T-helper 22 cell (primary cell): ENCODE data around the gene CFAP54.
"Not testable (repeated sequence)": the region's sequence is repeated elsewhere in the genome, so short reads cannot be mapped to it uniquely, and the experiment has no call there.

Experiments
- DNase-seq: peaks from one replicate; pipeline ENCODE4 v3.0.0-alpha.2; 2020; ENCODE audit warnings: low read depth

CFAP54 gene

DNA sequence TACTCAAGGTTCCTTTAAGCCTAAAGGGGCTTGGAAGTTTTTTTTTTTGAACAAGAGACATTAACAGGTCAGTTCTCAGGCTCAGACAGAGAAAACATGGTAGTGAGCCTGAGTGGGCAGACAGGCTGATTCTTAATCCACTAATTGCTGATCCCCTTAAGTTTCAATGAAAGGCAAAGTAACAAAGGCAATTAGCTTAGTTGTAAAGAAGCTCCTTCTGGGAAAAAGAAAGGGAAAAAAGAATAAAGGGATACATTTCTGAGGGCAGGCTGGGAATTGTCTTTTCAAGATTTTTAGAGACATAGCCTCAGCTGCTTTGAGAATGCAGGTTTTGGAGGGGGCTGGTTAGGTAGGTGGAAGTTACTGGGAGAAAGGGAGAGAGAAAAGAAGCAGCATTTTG, 133.8 kb downstream of the CFAP54 start:
- DNase-seq: no peak

DNA sequence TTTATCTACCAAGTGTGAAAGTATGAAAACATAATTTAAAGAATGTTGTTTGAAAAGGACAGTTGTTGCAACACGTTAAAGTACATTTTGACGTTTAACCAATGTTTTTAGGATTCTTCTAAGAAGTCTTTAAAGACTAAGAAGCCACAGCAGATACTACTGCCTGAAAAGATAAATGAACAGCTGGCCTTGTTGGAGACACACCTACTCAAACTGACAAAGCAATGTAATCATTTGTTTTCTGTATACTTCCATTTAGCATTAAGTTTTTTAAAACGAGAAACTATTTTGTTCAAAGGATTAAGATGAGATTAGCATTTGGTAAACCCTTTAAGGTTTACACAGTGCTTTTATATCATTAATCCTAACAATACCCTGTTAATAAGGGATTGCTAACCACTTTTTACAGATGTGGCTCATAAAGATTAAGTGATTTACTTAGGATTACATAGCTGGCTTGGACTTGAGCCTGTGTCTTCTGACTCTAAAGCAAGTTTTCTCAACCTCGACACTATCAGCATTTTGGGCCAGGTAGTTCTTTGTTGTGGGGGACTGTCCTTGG, 134.4 kb downstream of the CFAP54 start:
- no peak for DNase-seq

DNA sequence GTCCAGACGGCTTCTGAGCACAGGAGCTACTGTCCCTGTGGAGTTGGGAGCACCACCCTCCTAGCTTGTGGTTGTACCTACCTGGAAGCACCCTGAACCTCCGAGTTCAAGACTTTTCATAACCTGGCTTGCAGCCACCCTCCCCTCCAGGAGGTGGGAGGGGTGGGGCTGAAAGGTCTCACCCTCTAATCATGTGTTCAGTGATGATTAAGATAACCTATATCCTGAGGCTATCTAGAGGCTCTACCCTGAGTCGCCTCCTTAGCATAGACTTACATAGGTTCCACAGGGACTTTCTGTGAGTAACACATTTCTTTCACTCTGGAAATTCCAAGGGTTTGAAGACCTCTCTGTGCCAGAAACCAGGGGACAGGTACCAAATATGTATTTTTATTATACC, 146.5 kb downstream of the CFAP54 start:
- DNase-seq: no peak

DNA sequence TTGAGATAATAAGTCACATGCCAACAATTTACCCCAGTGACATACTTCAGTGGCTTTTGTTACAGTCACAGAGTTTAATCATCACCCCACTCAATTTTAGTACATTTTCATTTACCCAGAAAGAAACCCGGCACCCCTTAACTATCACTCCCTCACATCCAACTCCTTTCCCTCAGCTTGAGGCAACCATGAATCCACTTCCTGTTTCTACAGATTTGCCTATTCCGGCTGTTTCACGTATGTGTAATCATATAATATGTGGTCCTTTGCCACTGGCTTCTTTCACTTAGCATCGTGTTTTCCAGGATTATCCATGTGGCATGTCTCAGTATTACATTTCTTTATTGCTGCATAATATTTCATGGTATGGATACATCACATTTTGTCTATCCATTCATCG, 147.5 kb downstream of the CFAP54 start:
- no peak for DNase-seq

DNA sequence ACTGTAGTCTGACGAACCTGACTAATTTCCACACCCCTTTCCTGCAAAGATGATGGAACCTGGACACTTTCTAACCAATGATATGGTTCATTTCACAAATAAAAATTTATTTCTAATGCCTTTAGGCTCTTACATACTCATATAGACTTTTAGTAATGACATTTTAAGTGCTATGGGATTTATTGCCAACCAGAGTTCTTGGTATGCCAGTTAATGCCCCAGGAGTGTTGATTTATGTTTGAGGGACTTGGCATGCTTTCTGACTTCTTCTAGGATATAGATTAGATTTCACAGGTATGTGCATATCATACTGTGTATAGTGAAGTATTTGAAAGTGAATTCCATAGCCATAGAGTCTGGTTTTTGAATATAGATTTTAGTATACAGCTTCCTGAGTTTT, 159.5 kb downstream of the CFAP54 start:
- no peak for DNase-seq

DNA sequence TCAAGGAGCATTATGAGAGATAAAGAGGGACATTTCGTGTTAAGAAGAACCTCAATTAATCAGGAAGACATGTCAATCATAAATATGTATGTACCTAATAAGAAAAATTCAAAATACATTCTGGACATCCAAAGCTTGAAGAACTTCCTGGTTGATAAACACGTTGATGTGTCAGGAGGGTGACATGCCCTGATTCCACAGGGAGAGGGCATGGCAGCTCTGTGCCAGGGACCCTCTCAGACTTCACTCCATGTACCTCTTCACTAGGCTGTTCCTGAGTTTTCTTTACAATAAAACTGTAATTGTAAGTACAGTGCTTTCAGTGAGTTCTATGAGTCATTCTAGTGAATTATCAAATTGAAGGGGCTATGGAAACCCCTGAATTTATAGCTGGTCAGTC, 163.5 kb downstream of the CFAP54 start:
- no peak for DNase-seq

DNA sequence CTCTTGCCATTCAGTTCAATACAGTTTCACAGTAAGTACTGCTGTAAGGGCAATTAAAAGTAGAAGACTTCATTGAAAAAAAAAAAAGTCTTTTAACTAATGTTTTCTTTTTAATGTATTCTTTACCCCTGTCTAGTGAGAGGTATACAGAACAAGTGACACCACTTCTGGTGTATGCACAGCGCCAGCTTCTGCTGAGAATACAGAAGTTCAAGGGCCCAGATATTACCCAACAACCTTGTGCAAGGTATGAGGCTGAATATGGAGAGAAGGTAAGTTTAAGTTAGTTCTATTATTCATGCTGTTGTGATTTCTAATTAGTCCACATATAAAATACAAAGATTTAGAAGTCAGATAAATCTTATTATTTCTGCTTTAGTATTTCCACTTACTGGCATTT, 168.7 kb downstream of the CFAP54 start:
- DNase-seq: no peak

DNA sequence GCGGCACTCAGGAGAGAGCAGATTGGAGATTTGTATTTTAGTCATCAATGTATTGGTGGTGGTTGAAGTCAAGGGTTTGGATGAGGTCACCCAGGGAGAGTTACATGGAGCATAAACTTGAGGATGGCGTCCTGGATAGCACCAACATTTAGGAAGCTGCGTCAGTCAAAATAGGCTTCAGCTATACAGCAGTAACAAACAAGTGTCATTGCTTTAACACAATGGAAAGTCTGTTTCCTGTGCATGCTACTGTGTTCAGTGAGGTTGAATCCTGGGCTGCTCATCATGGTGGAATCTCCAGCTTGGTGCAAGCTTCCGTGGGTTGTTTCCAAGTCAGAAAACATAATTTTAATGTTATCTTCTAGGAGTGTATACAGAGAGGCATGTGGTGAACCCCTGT, 180.4 kb downstream of the CFAP54 start:
- no peak for DNase-seq

DNA sequence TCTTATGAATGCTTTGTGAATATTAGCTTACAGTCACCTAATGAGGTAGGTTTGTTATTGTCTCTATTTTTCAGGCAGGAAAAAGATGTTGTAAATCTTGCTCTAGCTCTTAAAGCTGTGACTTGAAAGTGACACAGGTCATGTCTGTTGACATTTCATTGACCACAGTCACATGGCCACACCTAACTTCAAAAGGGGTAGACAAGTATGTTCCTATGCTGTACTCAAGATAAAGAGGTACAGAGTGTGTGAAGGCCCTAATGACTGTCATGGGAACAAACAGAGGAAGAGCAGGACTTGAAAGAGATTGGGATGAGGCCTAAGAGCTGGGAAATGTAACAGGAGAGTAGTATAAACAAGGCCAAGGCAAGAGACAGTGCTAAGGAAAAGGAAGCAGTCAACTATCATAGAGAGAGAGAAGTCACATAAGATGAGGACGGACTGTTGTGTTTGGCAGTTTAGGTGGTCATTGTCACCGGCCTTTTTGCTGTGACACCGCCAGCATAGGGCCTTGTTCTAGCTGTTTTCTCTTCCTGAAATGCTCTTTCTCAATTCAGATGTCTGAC, 181.0 kb downstream of the CFAP54 start:
- DNase-seq: no peak

DNA sequence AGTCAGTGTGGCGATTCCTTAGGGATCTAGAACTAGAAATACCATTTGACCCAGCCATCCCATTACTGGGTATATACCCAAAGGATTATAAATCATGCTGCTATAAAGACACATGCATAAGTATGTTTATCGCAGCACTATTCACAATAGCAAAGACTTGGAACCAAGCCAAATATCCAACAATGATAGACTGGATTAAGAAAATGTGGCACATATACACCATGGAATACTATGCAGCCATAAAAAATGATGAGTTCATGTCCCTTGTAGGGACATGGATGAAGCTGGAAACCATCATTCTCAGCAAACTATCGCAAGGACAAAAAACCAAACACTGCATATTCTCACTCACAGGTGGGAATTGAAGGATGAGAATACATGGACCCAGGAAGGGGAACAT, 186.1 kb downstream of the CFAP54 start:
- not testable (repeated sequence) for DNase-seq

DNA sequence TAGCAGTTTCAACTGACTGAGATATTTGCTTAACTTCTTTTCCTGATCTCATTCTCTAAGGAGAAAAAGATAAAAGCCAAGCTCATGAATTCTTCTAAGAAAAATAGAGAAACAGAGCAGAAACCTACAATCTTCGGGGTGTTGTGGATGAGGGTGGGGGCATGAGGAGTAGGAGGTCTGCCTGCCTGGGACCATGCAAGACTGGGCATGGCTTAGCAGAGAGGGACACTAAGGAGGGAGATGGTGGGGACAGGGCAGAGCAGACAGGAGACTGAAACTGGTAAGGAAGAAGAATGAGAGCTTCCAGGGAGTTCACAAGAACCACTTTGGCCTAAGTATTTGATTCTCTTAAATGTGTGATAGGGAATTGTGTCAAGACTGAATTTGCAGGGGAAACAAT, 188.0 kb downstream of the CFAP54 start:
- DNase-seq: no peak

DNA sequence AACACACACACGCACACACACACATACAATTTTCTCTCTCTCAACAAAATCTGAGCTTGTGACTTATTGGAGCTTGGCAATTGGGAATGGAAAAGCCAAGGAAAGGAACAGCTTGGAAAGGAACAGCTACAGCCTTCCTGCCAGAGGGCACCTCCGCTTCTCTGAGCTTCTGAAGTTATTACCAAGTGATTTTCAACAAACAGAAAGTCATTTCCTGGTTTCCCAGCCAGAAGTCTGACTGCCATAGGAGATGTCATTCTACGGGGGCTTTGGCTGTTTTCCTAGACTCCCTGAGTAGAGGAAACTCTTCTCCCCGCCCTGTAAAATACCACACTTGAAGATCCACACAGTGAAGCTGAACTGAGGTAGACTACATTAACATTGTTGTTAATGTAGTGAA, 198.3 kb downstream of the CFAP54 start:
- no peak for DNase-seq

DNA sequence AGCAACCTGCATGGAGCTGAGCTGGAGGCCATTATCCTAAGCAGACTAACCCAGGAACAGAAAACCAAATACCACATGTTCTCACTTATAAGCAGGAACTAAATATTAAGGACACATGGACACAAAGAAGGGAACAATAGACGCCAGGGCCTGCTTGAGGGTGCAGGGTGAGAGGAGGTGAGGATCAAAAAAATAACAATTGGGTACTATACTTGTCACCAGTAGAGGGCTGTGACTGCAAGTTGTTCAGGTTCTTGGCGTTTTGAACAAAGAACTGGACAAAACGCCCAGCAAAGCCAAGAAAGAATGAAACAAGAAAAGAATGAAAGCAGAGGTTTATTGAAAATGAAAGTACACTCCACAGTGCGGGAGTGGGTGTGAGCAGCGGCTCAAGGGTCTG, 209.1 kb downstream of the CFAP54 start:
- no peak for DNase-seq

DNA sequence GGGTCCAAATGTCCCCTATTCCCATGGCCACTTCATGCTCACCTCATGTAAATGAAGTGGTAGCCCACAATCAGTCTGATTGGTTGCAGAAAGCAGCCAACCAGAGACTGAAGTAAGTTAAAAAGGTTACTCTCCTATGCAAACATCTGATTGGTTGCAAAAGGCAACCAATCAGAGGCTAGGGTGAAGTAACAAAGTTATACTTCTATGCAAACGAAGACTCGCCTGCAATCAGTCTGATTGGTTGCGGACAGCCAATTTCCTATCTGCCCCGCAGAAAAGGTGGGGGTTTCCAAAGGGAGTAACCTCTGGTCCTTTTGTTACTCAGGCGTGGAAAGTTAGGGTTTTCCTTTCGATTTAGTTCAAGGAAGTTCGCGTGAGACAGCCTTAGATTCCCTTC, 209.6 kb downstream of the CFAP54 start:
- no peak for DNase-seq

DNA sequence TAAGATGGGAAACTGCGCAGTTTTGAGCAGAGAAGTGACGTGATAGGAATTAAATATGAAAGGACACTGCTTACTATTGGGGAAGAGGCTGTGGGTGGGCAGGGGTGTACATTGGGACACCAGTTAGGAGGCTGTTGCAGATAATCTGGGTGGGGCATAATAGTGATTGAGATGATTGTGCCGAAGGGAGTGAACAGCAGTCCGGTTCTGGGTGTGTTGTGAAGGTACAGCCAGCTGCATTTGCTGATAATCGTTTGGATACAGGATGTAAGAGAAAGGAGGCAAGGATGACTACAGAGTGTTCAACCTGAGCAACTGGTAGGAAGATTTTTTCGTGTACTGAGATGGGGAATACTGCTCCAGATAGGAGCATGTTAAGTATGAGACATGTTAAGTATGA, 212.5 kb downstream of the CFAP54 start:
- no peak for DNase-seq

DNA sequence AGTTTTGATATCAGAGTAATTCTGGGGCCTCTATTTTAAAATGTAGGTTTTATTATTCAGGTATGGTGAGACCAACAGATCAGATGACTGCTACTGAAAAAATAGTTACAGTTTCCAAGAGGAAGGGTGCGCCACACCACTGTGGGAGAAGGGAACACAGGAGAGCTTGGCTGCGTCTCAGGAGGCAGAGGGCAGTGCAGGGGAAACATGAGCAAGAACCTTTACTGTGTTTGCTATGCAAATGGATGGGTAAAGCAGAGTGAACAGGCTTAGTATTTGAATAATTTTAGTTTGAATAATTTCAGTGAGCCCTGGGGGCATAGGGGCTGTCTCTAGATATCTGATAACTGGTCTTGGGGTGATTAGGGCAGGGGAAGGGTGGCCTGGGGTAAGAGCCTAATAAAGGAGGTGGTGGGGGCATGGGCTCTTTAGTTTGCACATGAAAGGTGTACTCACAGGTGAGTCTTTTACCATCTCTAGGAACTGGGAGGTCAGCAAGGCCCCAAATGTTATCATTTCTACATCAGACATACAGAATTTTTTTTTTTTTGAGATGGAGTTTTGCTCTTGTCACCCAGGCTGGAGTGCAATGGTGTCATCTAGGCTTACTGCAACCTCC, 220.9 kb downstream of the CFAP54 start:
- DNase-seq: no peak

DNA sequence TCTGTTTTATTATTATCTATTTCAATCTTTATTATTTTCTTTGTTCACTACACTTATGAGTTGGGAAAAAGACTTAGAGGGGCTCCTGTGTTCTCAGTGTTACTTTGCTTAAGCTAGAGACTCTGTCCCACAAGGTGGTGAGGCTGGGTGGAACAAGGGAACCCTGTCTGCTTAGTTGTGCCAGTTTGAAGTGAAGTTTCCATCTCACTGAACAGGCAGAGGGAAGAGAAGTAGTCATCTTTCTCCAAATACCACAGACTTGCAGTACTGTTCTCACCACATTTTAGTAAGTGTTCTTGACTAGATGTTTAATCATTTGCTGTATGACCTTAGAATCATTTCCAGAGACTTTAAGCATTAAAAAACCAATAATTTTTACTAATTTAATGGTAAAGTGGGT, 222.0 kb downstream of the CFAP54 start:
- no peak for DNase-seq

DNA sequence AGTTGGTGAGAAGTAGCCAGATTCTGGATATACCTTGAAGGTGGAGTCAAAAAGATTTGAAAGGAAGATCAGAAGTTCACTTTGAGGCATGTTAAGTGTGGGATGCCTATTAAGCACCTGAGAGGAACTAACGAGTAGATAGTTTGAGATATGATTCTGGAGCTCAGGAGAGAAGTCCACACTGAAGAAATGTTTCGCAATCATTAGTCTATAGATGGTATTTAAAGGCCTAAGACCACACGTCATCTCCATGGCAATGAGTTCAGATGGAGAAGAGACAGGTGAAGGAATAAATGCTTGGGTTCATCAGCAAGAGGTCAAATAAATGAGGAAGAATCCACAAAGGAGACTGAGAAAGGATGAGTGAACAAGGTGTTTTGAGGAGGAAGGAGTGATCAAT, 224.8 kb downstream of the CFAP54 start:
- no peak for DNase-seq

DNA sequence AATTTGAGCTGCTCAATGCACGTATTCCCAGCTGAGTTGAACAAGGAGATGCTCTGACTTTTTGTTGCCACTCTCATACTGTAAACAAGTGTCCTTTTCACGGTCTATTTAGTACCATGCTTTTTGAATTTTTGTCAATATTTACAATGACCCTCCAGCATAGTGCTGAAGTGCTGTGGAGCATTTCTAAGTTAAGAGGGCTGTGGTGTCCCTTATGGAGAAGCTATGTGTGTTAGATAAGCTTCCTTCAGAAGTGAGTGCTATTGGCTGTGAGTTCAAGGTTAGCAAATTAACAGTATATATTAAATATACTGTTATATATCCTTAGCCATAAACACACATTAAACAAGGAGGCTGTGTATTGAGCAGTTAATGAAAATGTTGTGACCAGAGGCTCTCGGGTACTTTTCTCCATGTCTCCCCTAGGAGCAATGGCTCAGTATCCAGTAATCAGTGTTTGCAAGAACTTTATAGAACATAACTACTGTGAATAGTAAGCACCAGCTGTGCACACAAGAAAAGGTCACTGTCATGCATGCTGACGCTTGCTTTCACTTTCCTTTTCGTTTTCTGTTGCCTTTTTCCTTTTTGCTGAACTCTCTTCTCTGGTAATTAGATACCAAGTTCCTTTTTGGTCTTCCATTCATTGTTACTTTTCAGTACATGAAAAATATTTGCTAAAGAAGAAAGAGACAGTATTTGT, 230.4 kb downstream of the CFAP54 start:
- no peak for DNase-seq

DNA sequence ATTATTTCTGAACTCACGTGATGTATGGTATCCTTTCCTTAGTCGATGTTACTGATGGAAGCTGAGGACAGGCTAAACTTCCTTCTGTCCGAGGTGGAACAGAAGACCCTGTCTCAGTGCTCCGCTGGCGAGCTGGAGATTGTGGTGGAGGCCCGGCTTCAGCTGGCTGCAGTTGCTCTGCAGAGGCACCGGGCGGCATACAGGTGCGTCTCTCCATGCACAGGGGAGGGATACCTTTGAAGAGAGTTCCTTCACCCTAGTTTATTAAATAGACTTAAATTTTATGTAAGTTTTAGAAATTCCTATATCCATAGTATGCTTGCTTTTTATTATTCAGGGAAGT, 231.0 kb downstream of the CFAP54 start:
- no peak for DNase-seq

DNA sequence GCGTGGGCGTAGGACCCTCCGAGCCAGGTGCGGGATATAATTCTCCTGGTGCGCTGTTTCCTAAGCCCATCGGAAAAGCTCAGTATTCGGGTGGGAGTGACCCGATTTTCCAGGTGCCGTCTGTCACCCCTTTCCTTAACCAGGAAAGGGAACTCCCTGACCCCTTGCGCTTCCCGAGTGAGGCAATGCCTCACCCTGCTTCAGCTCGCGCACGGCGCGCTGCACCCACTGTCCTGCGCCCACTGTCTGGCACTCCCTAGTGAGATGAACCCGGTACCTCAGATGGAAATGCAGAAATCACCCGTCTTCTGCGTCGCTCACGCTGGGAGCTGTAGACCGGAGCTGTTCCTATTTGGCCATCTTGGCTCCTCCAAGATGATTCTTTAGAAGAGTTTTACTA, 240.1 kb downstream of the CFAP54 start:
- not testable (repeated sequence) for DNase-seq

DNA sequence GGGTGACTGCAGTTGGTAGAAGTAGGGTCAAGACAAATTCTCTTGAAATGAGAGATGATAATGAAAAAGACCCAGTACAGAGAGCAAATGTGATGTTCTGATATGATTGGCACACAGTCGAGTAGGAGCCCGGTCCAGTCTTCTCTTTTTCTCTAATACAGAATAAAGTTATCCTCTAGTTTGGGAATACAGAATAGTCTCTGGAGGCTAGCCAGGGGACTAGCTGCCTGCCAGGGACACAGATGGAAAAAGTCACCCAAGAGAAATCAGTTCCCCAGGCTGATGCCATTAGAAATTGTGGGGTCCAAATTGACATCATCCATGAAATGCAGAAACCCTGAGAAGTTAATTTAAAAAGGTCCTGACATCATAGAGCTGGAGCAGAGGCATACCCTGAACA, 240.5 kb downstream of the CFAP54 start:
- DNase-seq: no peak

DNA sequence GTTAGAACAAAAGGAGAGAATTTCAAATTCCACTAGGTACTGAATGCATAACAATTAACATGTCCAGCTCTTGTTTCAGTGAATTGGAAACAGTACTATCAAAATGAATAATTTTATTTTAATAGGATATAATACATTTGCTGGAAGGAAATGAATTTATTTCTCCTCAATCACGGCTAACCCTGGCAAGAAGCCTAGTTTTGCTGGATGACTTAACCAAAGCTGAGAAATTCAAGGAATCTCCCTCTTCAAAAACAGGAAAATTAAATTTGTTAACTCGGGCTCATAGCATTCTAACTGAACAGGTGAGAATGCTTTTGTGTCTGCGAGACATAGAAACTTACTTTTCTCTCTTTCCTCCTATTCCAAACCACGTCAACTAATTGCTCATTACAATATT, 254.2 kb downstream of the CFAP54 start:
- DNase-seq: no peak

DNA sequence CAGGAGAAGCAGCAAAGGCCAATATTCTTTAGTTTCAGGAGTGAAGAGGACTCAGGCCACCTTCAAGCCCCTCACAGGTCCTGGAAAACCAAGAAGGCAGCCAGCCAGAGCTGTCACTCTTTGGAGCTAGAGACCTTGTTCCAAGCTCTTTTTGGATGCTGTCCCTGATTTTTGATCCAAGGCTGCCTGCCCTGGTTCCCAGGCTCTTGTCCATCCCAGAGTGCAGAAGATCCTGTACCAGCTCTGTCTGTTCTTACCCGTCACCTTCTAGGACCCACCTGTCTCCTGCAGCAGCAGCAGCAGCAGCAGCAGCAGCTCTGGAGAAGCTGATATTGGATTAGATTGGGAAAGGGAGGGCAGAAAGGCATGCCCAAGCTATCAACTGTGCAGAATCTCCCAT, 260.6 kb downstream of the CFAP54 start:
- no peak for DNase-seq
